ENCODE data around the gene ANO10. TPM values are rescaled to one million over a fixed set of nuclear protein-coding genes. Genes with fewer than 3 reads are reported as not detected.
A peak's percentile ranks its signal among the peaks of the same experiment; 100 is the strongest.

Gene ANO10
- total RNA-seq, 2 experiments from 2014 or later, result 6.3 to 8.9 TPM

DNA sequence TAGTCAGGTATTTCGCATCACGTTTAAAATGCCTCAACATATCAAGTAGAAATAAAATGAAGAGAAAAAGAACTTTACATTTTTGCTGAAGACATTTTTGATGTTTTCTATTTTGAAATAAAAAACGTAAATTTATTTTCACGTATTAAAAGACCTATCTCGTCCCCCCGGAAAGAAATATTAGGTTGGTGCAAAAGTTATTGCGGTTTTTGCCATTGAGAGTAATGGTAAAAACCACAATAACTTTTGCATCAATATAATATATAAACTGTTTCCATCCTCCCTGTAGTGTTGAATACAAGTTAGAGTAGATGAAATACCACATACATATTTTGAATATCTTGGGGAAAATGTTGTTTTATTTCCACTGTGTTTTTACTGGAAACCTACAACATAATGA is 11.2 kb upstream of the ANO10 start:
- H3K4me3 Mint-ChIP-seq, result no peak overlapping the region
- TF ChIP-seq, protein P1, sequence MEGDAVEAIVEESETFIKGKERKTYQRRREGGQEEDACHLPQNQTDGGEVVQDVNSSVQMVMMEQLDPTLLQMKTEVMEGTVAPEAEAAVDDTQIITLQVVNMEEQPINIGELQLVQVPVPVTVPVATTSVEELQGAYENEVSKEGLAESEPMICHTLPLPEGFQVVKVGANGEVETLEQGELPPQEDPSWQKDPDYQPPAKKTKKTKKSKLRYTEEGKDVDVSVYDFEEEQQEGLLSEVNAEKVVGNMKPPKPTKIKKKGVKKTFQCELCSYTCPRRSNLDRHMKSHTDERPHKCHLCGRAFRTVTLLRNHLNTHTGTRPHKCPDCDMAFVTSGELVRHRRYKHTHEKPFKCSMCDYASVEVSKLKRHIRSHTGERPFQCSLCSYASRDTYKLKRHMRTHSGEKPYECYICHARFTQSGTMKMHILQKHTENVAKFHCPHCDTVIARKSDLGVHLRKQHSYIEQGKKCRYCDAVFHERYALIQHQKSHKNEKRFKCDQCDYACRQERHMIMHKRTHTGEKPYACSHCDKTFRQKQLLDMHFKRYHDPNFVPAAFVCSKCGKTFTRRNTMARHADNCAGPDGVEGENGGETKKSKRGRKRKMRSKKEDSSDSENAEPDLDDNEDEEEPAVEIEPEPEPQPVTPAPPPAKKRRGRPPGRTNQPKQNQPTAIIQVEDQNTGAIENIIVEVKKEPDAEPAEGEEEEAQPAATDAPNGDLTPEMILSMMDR (IDR thresholded peaks at IDR 0.05), result no peak
- peaks cover 4% of the 10 kb centered on the region for H3K27me3 Mint-ChIP-seq
- no peak overlapping the region for H3K27ac Mint-ChIP-seq
- peaks cover 9% of the 10 kb centered on the region for H3K9me3 Mint-ChIP-seq
- intact Hi-C loops (cut with micrococcal nuclease), result no loop called here
- no peak for DNase-seq
- H3K4me1 Mint-ChIP-seq (ENCODE audit: low read depth), result peaks cover 14% of the 10 kb centered on the region
- no peak for ATAC-seq
- CTCF ChIA-PET, result no interaction called here
- H3K36me3 Mint-ChIP-seq (ENCODE audit: low read depth), result peaks cover 1% of the 10 kb centered on the region
- POLR2A ChIA-PET, result no interaction called here

DNA sequence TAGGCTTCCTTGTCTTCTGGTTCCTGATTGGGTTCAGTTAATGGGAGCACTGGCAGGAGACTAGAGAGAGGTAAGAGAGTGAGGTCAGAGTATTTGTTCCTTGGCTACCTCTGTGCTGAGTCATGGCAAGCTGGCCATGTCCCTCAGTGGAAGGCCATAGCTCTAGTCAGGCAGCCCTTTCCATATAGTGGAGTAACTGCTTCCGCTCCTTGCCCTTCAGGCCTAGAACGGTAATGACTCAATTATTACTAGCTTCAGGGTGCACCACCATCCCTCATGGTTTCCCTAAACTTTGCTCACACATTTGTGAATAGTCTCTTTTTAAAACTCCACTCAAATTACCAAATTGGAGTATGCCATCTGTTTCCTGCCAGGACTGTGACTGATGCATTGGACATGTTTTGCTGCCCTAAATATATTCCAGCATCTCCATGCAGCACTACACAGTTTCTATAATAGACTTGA is 10.5 kb upstream of the ANO10 start:
- ATAC-seq, result no peak

DNA sequence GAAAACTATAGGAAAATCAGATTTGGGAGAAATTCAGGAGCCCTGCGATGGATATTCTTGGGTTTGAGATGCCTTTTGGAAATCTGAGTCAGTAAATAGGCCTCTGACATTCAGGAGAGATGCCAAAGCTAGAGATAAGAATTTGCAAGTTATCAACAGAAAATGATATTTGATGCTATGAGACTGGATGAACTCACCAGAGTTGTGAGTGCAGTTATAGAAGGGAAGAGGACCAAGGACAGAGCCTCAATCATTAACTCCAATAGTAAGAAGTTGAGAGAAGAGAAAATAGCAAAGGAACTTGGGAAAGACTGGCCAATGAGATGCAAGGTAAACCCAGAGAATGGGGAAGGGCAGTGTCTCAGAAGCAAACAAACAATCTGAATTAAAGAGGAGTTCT is 7.9 kb upstream of the ANO10 start:
- H3K36me3 Mint-ChIP-seq (ENCODE audit: low read depth), result peaks cover 1% of the 10 kb centered on the region
- H3K4me3 Mint-ChIP-seq, result no peak overlapping the region
- H3K27ac Mint-ChIP-seq, result peak overlapping the region; percentile 90
- H3K4me1 Mint-ChIP-seq (ENCODE audit: low read depth), result peaks cover 22% of the 10 kb centered on the region
- CTCF ChIA-PET, result no interaction called here
- TF ChIP-seq, protein P1 (IDR thresholded peaks at IDR 0.05), result no peak
- POLR2A ChIA-PET, result no interaction called here
- ATAC-seq (no peak), DNase-seq (no peak)
- peaks cover 4% of the 10 kb centered on the region for H3K27me3 Mint-ChIP-seq
- peaks cover 9% of the 10 kb centered on the region for H3K9me3 Mint-ChIP-seq
- intact Hi-C loops (cut with micrococcal nuclease), result no loop called here

More for the DNA sequence above, 10.5 kb upstream of the ANO10 start:
- TF ChIP-seq, protein P1 (IDR thresholded peaks at IDR 0.05), result no peak
- H3K4me1 Mint-ChIP-seq (ENCODE audit: low read depth), result peaks cover 16% of the 10 kb centered on the region
- H3K27me3 Mint-ChIP-seq, result peaks cover 4% of the 10 kb centered on the region
- ChIA-PET CTCF (no interaction called here), POLR2A (no interaction called here)
- intact Hi-C loops (cut with micrococcal nuclease), result no loop called here
- H3K4me3 Mint-ChIP-seq, result no peak overlapping the region
- DNase-seq, result no peak
- H3K27ac Mint-ChIP-seq, result no peak overlapping the region
- H3K36me3 Mint-ChIP-seq (ENCODE audit: low read depth), result peaks cover 1% of the 10 kb centered on the region
- peaks cover 9% of the 10 kb centered on the region for H3K9me3 Mint-ChIP-seq

DNA sequence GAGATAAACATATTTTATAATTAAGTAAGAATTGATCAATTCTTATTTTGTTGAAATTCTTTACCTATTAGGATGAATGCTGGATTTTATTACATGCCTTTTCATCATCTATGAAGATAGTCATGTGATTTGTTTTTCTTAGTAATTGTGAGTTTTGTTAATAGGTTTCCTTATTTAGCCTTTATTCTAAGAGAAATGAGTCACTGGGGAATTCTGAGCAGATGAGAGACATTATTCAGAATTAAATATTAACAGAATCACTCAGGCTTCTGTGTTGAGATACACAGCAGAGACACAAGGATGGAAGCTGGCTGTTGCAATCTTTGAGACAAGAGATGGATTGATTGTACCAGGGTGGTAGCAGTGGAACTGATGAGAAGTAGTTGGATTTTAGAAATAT is 7.4 kb upstream of the ANO10 start:
- CTCF ChIA-PET, result no interaction called here
- peak overlapping the region; percentile 26 for H3K4me3 Mint-ChIP-seq
- TF ChIP-seq, protein P1 (IDR thresholded peaks at IDR 0.05), result no peak
- POLR2A ChIA-PET, result no interaction called here
- ATAC-seq (peak; percentile 58), DNase-seq (no peak)
- intact Hi-C loops (cut with micrococcal nuclease), result no loop called here
- peaks cover 4% of the 10 kb centered on the region for H3K27me3 Mint-ChIP-seq
- H3K36me3 Mint-ChIP-seq (ENCODE audit: low read depth), result peaks cover 1% of the 10 kb centered on the region
- H3K9me3 Mint-ChIP-seq, result peaks cover 9% of the 10 kb centered on the region
- H3K27ac Mint-ChIP-seq, result peak overlapping the region; percentile 90
- peaks cover 22% of the 10 kb centered on the region for H3K4me1 Mint-ChIP-seq (ENCODE audit: low read depth)

DNA sequence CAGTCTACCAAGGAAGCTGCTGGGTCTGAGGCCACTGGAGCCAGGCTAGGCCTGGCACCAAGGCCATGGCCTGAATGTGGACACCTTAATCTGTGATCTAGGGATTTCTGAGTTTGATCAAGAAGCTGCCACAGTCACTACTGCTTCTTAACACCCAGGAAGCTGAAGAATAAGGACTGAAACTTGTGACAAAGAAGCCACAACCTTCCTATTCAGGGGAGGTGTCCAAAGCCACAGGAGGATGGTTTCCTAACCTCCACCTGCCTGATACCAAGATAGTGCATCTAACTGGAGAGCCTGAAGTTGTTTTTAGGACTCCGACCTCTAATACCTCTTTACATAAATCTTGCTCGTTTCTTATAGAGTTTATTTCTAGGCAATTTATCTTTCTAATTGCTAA is 5.5 kb upstream of the ANO10 start:
- H3K27me3 Mint-ChIP-seq, result peaks cover 4% of the 10 kb centered on the region
- POLR2A ChIA-PET, result no interaction called here
- H3K9me3 Mint-ChIP-seq, result peaks cover 9% of the 10 kb centered on the region
- H3K27ac Mint-ChIP-seq, result peak overlapping the region; percentile 28
- ATAC-seq (peak; percentile 43), DNase-seq (peak; percentile 18)
- peaks cover 30% of the 10 kb centered on the region for H3K4me1 Mint-ChIP-seq (ENCODE audit: low read depth)
- TF ChIP-seq, protein P1 (IDR thresholded peaks at IDR 0.05), result no peak
- H3K4me3 Mint-ChIP-seq, result no peak overlapping the region
- CTCF ChIA-PET, result interaction anchor here (1.0 kb wide), 1 partner anchor 83 kb away, joined by 3 read pairs; no protein-coding TSS in a partner anchor
- intact Hi-C loops (cut with micrococcal nuclease), result no loop called here
- H3K36me3 Mint-ChIP-seq (ENCODE audit: low read depth), result peaks cover 1% of the 10 kb centered on the region

Data from activated CD8-positive, alpha-beta T cell treated with anti-CD3 and anti-CD28 coated beads for 36 hours (primary cell).